ENCODE measurements around the gene CRYBB1. TPM values are rescaled to one million over a fixed set of nuclear protein-coding genes. Genes with fewer than 3 reads are reported as not detected.
A peak's percentile ranks its signal among the peaks of the same experiment; 100 is the strongest.

CRYBB1 gene
- total RNA-seq, 2 donors from 2014 or later, result 0.33 to 1.7 TPM

- no peak overlapping the region for H3K4me3 Mint-ChIP-seq
- H3K9me3 Mint-ChIP-seq, result no peaks in the 10 kb centered on the region
- no peak for TF ChIP-seq CTCF (conservative IDR thresholded peaks at IDR 0.05)
- Histone ChIP-seq H3K4me1 (ENCODE audit: control insufficient read depth, insufficient read depth, low read length) (no peaks in the 10 kb centered on the region), H3K27ac (ENCODE audit: low read depth, low read length) (no peak overlapping the region), H3K9me3 (ENCODE audit: control insufficient read depth, low read length) (no peaks in the 10 kb centered on the region), H3K4me3 (ENCODE audit: low read length) (no peak overlapping the region), H3K36me3 (ENCODE audit: control insufficient read depth, insufficient read depth, low read length) (peaks cover 19% of the 10 kb centered on the region), H3K27me3 (ENCODE audit: control insufficient read depth, insufficient read depth, low read length, poor library complexity, severe bottlenecking) (no peaks in the 10 kb centered on the region), H3K9ac (ENCODE audit: extremely low read depth, low read length, poor library complexity, severe bottlenecking) (no peak overlapping the region)
- WGBS, 2 experiments (ENCODE audit: insufficient coverage in 1 of 2, insufficient read length in 1 of 2), result 95% methylated on average over 6 to 8 of the region's 8 CpGs
- no peak overlapping the region for H3K27ac Mint-ChIP-seq
- peaks cover 24% of the 10 kb centered on the region for H3K36me3 Mint-ChIP-seq (ENCODE audit: low read depth)
- H3K4me1 Mint-ChIP-seq, result peaks cover 32% of the 10 kb centered on the region
- H3K27me3 Mint-ChIP-seq (ENCODE audit: insufficient read depth), result no peaks in the 10 kb centered on the region
- no peak for DNase-seq
These were observed 36.1 kb downstream of the CRYBB1 start for GRCh38 chr22:26581633-26582168.

- H3K4me1 ChIP-seq (ENCODE audit: control insufficient read depth, insufficient read depth, low read length), result no peaks in the 10 kb centered on the region
- Mint-ChIP-seq H3K27ac (peak overlapping the region; percentile 60), H3K4me1 (peaks cover 34% of the 10 kb centered on the region), H3K36me3 (ENCODE audit: low read depth) (peaks cover 29% of the 10 kb centered on the region), H3K27me3 (ENCODE audit: insufficient read depth) (no peaks in the 10 kb centered on the region), H3K4me3 (peak overlapping the region; percentile 20), H3K9me3 (no peaks in the 10 kb centered on the region)
- no peak overlapping the region for H3K4me3 ChIP-seq (ENCODE audit: low read length)
- no peak overlapping the region for H3K9ac ChIP-seq (ENCODE audit: extremely low read depth, low read length, poor library complexity, severe bottlenecking)
- DNase-seq, result peak; percentile 74
- no peaks in the 10 kb centered on the region for H3K9me3 ChIP-seq (ENCODE audit: control insufficient read depth, low read length)
- H3K36me3 ChIP-seq (ENCODE audit: control insufficient read depth, insufficient read depth, low read length), result peaks cover 19% of the 10 kb centered on the region
- H3K27me3 ChIP-seq (ENCODE audit: control insufficient read depth, insufficient read depth, low read length, poor library complexity, severe bottlenecking), result no peaks in the 10 kb centered on the region
- no peak for TF ChIP-seq CTCF (conservative IDR thresholded peaks at IDR 0.05)
- no peak overlapping the region for H3K27ac ChIP-seq (ENCODE audit: low read depth, low read length)
- 54 to 60% methylated on average over 1 of the region's 1 CpG for whole genome bisulfite sequencing, 2 experiments (ENCODE audit: insufficient coverage in 1 of 2, insufficient read length in 1 of 2)
These were observed 36.8 kb downstream of the CRYBB1 start for GRCh38 chr22:26581026-26581425.

GRCh38 chr22:26580240-26580962, 37.4 kb downstream of the CRYBB1 start:
- Histone ChIP-seq H3K36me3 (ENCODE audit: control insufficient read depth, insufficient read depth, low read length) (peaks cover 19% of the 10 kb centered on the region), H3K27me3 (ENCODE audit: control insufficient read depth, insufficient read depth, low read length, poor library complexity, severe bottlenecking) (no peaks in the 10 kb centered on the region), H3K9ac (ENCODE audit: extremely low read depth, low read length, poor library complexity, severe bottlenecking) (no peak overlapping the region), H3K9me3 (ENCODE audit: control insufficient read depth, low read length) (no peaks in the 10 kb centered on the region), H3K4me1 (ENCODE audit: control insufficient read depth, insufficient read depth, low read length) (no peaks in the 10 kb centered on the region), H3K4me3 (ENCODE audit: low read length) (no peak overlapping the region), H3K27ac (ENCODE audit: low read depth, low read length) (no peak overlapping the region)
- H3K27ac Mint-ChIP-seq, result peak overlapping the region; percentile 60
- H3K4me1 Mint-ChIP-seq, result peaks cover 36% of the 10 kb centered on the region
- no peaks in the 10 kb centered on the region for H3K9me3 Mint-ChIP-seq
- H3K36me3 Mint-ChIP-seq (ENCODE audit: low read depth), result peaks cover 27% of the 10 kb centered on the region
- peak overlapping the region; percentile 20 for H3K4me3 Mint-ChIP-seq
- 45 to 60% methylated on average over 8 to 11 of the region's 13 CpGs for WGBS, 2 experiments (ENCODE audit: insufficient coverage in 1 of 2, insufficient read length in 1 of 2)
- TF ChIP-seq CTCF (conservative IDR thresholded peaks at IDR 0.05), result no peak
- no peaks in the 10 kb centered on the region for H3K27me3 Mint-ChIP-seq (ENCODE audit: insufficient read depth)
- peak; percentile 86 for DNase-seq

Measured in endodermal cell (in vitro differentiated cells).